Measurements from ENCODE around the gene RCAN1.

DNA sequence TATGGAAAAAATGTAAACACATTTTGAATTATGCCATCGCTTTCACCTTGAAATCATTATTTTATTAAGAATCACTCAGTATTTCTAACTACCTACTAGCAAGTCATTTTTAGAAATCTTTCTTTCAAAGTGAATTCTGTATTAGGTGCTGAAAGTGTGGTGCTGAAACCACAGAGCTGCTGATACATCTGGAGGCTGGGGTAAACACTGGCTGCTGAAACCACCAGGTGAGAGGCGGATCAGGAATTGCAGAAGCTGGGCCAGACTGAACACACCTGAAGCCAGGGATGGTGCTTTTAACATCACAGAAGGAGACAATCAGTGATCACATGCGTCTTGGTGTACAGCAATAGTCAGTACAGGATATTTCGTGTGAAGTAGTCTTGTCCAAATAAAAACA lies 60.7 kb downstream of the RCAN1 start:
- TF ChIP-seq, protein P1, sequence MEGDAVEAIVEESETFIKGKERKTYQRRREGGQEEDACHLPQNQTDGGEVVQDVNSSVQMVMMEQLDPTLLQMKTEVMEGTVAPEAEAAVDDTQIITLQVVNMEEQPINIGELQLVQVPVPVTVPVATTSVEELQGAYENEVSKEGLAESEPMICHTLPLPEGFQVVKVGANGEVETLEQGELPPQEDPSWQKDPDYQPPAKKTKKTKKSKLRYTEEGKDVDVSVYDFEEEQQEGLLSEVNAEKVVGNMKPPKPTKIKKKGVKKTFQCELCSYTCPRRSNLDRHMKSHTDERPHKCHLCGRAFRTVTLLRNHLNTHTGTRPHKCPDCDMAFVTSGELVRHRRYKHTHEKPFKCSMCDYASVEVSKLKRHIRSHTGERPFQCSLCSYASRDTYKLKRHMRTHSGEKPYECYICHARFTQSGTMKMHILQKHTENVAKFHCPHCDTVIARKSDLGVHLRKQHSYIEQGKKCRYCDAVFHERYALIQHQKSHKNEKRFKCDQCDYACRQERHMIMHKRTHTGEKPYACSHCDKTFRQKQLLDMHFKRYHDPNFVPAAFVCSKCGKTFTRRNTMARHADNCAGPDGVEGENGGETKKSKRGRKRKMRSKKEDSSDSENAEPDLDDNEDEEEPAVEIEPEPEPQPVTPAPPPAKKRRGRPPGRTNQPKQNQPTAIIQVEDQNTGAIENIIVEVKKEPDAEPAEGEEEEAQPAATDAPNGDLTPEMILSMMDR (optimal IDR thresholded peaks at IDR 0.05 in 1 of 3, IDR thresholded peaks at IDR 0.05 in 1 of 3, conservative IDR thresholded peaks at IDR 0.05 in 1 of 3; ENCODE audit: extremely low read depth in 1 of 3, insufficient read depth in 2 of 3, low read length in 3 of 3): no peak
- TF ChIP-seq EZH2 (IDR thresholded peaks at IDR 0.05; ENCODE audit: low read length): no peak
